Adrenal gland (tissue), 19 donors: ENCODE data around the gene FAM117B. TPM values are rescaled to one million over a fixed set of nuclear protein-coding genes. Genes with fewer than 3 reads are reported as not detected.

Source experiments
- DNase-seq, 7 donors: peaks; one replicate each; pipeline ENCODE4 v3.0.0-alpha.2; 2019 to 2020
- H3K27ac ChIP-seq, 5 donors: fragments of 200-600 bp; sonication (generic) in 4 of 5; 1 replicate in 3 of 5; 2 replicates in 2 of 5; pipeline versions ENCODE4 v1.5.1 to v1.8.0; 2016 to 2020; ENCODE audit warnings: mild to moderate bottlenecking in 1 of 5
- H3K27me3 ChIP-seq: fragments of 200-600 bp; 2 replicates; pipeline ENCODE4 v1.8.0; 2021
- H3K36me3 ChIP-seq, 2 donors: fragments of 200-600 bp; replicated peaks in 1 of 2; 1 replicate in 1 of 2; 2 replicates in 1 of 2; pipeline versions ENCODE4 v1.5.1 to v1.8.0; 2018 to 2022
- H3K4me1 ChIP-seq, 2 donors: fragments of 200-600 bp; replicated peaks in 1 of 2; 1 replicate in 1 of 2; 2 replicates in 1 of 2; pipeline versions ENCODE4 v1.5.1 to v1.8.0; 2018 to 2021
- H3K4me3 ChIP-seq, 4 donors: fragments of 200-600 bp; sonication (generic) in 3 of 4; one replicate each; pipeline ENCODE4 v1.5.1; 2016 to 2018
- H3K9me3 ChIP-seq, 3 donors: fragments of 200-600 bp; sonication (generic) in 1 of 3; replicated peaks in 1 of 3; 1 replicate in 2 of 3; 2 replicates in 1 of 3; pipeline versions ENCODE4 v1.5.1 to v1.8.0; 2016 to 2021
- POLR2A ChIP-seq, 2 donors: fragments of 450-650 bp; IDR thresholded peaks; one replicate each; pipeline ENCODE4 v1.6.1; 2017; ENCODE audit warnings: antibody characterized with exemption in 2 of 2, mild to moderate bottlenecking in 2 of 2, moderate library complexity in 1 of 2
- WGBS, 4 donors: extraction: QIAGEN DNeasy Blood & Tissue Kit in 2 of 4; methylation state at CpG; one replicate each; pipeline versions ENCODE4 v1.1.5 to v1.1.7; 2013 to 2017; 5-methylcytosine and 5-hydroxymethylcytosine counted together
- intact Hi-C, 2 donors: fragments of 100-400 bp; cut with DNase I; formaldehyde crosslinking; loops; one replicate each; pipeline versions ENCODE4 v1.14.1 to v1.15.0; 2022 to 2023
- long read RNA-seq, 10 donors: library from polyadenylated mRNA in 3 of 10; unstranded in 2 of 10; stranded (forward) in 1 of 10; transcript quantifications; one replicate each; pipeline ENCODE4 v2.0.0 and lab custom pipeline, GENCODE V29; 2021 to 2026
- polyA plus RNA-seq, 3 donors: library from polyadenylated mRNA; stranded (reverse); fragments of 200-250 nt in 2 of 3; fragments of 350-450 nt in 1 of 3; fragmentation: Illumina TruSeq in 1 of 3; extraction: RNeasy Lipid Tissue Mini Kit (QIAGEN cat#74804) in 1 of 3; gene quantifications; one replicate each; pipeline ENCODE4 v1.2.3, GENCODE V29; 2013 to 2014
- total RNA-seq, 9 donors: library from RNA; depleted of rRNA in 4 of 9; stranded (reverse); fragments of >200 nt in 4 of 9; fragments of 120-200 nt in 1 of 9; fragmentation: NEBNext Ultra II Directional in 1 of 9; extraction: Animal tissue kit (Norgen Biotek cat#: 25700) in 1 of 9; gene quantifications; one replicate each; pipeline versions ENCODE4 v1.1.0 to v1.2.4, GENCODE V29; 2013 to 2023
- TF ChIP-seq, protein P1 (sequence below), 6 experiments: fragments of 450-650 bp in 4 of 6; fragments of 200-600 bp in 2 of 6; sonication (generic) in 1 of 6; IDR thresholded peaks; 1 replicate in 5 of 6; 2 replicates in 1 of 6; pipeline versions ENCODE4 v1.5.1 to v1.8.0; 2016 to 2021; ENCODE audit warnings: antibody characterized with exemption in 6 of 6, mild to moderate bottlenecking in 2 of 6, moderate library complexity in 1 of 6
- donor health status: healthy with polysubstance abuse.
- donor health status: Bipolar disorder and iron deficiency.
- donor health status: DM: yes; HTN: yes; CAD: no.
- donor health status: DM: no; HTN: no; CAD: no.
- donor health status: DM: no; HTN: no; CAD: no.
- donor health status: DM: yes; HTN: yes; CAD: no.

FAM117B gene
- total RNA-seq (10 to 100 TPM; 10.5 to 48.2 (median 21.8) TPM), polyA plus RNA-seq (10 to 100 TPM in 1 of 3 donors, 1 to 10 TPM in 2; 4.7 to 10.1 (median 6.4) TPM)
- long read RNA-seq, donor 1: 0 reads
- long read RNA-seq, donor 2, full-length matches to known transcripts: 2 of 2 reads
- long read RNA-seq, donor 2, partial matches to known transcripts: 0 of 2 reads
- long read RNA-seq, donor 2, other reads (novel, unspliced or antisense): 0 of 2 reads
- long read RNA-seq, donor 3, full-length matches to known transcripts: 2 of 2 reads
- long read RNA-seq, donor 3, partial matches to known transcripts: 0 of 2 reads
- long read RNA-seq, donor 3, other reads (novel, unspliced or antisense): 0 of 2 reads
- long read RNA-seq, donor 4, partial matches to known transcripts: 0 of 5 reads
- long read RNA-seq, donor 4, other reads (novel, unspliced or antisense): 5 of 5 reads
- long read RNA-seq, donor 5, full-length matches to known transcripts: 3 of 8 reads
- long read RNA-seq, donor 5, partial matches to known transcripts: 5 of 8 reads
- long read RNA-seq, donor 5, other reads (novel, unspliced or antisense): 0 of 8 reads
- long read RNA-seq, donor 6, partial matches to known transcripts: 0 of 3 reads
- long read RNA-seq, donor 6, other reads (novel, unspliced or antisense): 3 of 3 reads
- long read RNA-seq, donor 7: 0 reads
- long read RNA-seq, donor 8, full-length matches to known transcripts: 2 of 2 reads
- long read RNA-seq, donor 8, partial matches to known transcripts: 0 of 2 reads
- long read RNA-seq, donor 8, other reads (novel, unspliced or antisense): 0 of 2 reads
- long read RNA-seq, donor 9, full-length matches to known transcripts: 2 of 2 reads
- long read RNA-seq, donor 9, partial matches to known transcripts: 0 of 2 reads
- long read RNA-seq, donor 9, other reads (novel, unspliced or antisense): 0 of 2 reads
- long read RNA-seq, donor 10: 0 reads

DNA sequence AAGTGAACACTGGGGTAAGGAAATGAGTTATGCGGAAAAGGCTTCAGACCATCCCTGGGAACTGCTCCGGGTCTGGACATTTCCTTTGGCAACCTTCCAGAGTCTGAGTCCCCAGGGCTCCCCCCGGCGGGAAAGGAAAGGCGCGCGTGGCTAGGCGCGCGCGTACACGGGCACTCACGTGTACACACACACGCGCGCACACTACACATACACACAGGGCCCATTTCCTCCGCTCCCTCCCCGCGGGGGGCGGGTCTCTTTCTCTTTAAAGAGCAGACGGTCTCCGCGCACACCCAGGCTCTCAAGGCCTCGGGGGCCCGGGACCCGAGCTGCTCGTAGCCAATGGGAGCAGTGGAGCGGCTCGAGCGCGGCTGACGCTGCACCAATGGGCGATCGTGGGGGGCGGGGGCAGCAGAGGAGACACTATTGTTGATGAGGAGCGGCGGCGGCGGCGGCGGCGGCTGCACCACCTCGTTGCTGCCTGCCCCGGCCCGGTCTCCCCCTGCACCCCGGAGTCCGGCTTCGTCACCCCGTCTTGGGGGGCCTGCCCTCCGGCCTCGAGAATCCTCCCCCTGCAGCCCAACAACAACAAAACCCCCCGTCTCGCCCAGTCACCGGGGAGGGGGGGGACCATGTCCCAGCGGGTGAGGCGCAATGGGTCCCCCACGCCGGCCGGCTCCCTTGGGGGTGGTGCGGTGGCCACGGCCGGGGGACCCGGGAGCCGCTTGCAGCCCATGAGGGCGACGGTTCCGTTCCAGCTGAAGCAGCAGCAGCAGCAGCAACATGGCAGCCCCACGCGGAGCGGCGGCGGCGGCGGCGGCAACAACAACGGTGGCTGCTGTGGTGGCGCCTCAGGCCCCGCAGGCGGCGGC, at the start of gene FAM117B:
FAM117B (plus strand) TSS at position 414 of the 872 bp plus-strand sequence; CDS start at position 633, 219 bp downstream.
- intact Hi-C loops: no loop called here
- Histone ChIP-seq H3K27me3 (no peaks in the 10 kb centered on the region), H3K4me1 (peaks cover 13 to 42% of the 10 kb centered on the region in 2 donors), H3K27ac (peak within 1 kb of the TSS; percentile 65 to 93 (median 89)), H3K4me3 (peak within 1 kb of the TSS; percentile 94 to 99 (median 98)), H3K9me3 (no peaks in the 10 kb centered on the region), H3K36me3 (no peaks in the 10 kb centered on the region)
- TF ChIP-seq POLR2A (IDR thresholded peaks at IDR 0.05): peak; percentile 26 to 95
- TF ChIP-seq, protein P1, sequence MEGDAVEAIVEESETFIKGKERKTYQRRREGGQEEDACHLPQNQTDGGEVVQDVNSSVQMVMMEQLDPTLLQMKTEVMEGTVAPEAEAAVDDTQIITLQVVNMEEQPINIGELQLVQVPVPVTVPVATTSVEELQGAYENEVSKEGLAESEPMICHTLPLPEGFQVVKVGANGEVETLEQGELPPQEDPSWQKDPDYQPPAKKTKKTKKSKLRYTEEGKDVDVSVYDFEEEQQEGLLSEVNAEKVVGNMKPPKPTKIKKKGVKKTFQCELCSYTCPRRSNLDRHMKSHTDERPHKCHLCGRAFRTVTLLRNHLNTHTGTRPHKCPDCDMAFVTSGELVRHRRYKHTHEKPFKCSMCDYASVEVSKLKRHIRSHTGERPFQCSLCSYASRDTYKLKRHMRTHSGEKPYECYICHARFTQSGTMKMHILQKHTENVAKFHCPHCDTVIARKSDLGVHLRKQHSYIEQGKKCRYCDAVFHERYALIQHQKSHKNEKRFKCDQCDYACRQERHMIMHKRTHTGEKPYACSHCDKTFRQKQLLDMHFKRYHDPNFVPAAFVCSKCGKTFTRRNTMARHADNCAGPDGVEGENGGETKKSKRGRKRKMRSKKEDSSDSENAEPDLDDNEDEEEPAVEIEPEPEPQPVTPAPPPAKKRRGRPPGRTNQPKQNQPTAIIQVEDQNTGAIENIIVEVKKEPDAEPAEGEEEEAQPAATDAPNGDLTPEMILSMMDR (IDR thresholded peaks at IDR 0.05): no peak
- DNase-seq: peak; percentile 98 to 100 (median 99)
- WGBS, 4 donors: 0 to 1% (median 0%) methylated on average over 24 to 80 of the region's 80 CpGs

GRCh38 chr2:202588647-202589581, 45.9 kb upstream of the FAM117B start:
- DNase-seq: peak; percentile 67 to 90 (median 79)

GRCh38 chr2:202589582-202589949, 45.2 kb upstream of the FAM117B start:
- H3K27me3 ChIP-seq: no peaks in the 10 kb centered on the region
- peaks cover 6 to 9% of the 10 kb centered on the region in 2 donors for H3K4me1 ChIP-seq
- no peaks in the 10 kb centered on the region for H3K36me3 ChIP-seq
- TF ChIP-seq POLR2A (IDR thresholded peaks at IDR 0.05): no peak
- no peaks in the 10 kb centered on the region for H3K9me3 ChIP-seq
- DNase-seq: no peak
- 91 to 95% (median 91%) methylated on average over 4 of the region's 4 CpGs; no CpG with 5 or more reads in 1 of the 4 donors for WGBS, 4 donors
- H3K27ac ChIP-seq: no peak overlapping the region
- no peak overlapping the region for H3K4me3 ChIP-seq
- intact Hi-C loops: loop anchor here in 1 of 2 donors (10.0 kb wide), 1 partner anchor 285 kb away; the partner anchor contains the start of gene ICA1L

More at GRCh38 chr2:202588647-202589581, 45.9 kb upstream of the FAM117B start:
- H3K4me1 ChIP-seq: peaks cover 4 to 6% of the 10 kb centered on the region in 2 donors
- peak overlapping the region in 1 of 4 donors; percentile 18 for H3K4me3 ChIP-seq
- H3K27me3 ChIP-seq: no peaks in the 10 kb centered on the region
- H3K27ac ChIP-seq: no peak overlapping the region
- H3K9me3 ChIP-seq: no peaks in the 10 kb centered on the region
- 22 to 30% (median 26%) methylated on average over 12 to 17 of the region's 17 CpGs for WGBS, 4 donors
- TF ChIP-seq, protein P1 (IDR thresholded peaks at IDR 0.05): peak; percentile 90 to 94 (median 92)
- TF ChIP-seq POLR2A (IDR thresholded peaks at IDR 0.05): no peak
- no peaks in the 10 kb centered on the region for H3K36me3 ChIP-seq
- intact Hi-C loops: loop anchor here in 1 of 2 donors (10.0 kb wide), 1 partner anchor 286 kb away; the partner anchor contains the start of gene ICA1L
